CD14-positive monocyte (primary cell): ENCODE data around the gene TNFRSF1A. TPM values are rescaled to one million over a fixed set of nuclear protein-coding genes. Genes with fewer than 3 reads are reported as not detected.

Experiments
- DNase-seq, 3 donors: peaks; one replicate each; pipeline ENCODE4 v3.0.0-alpha.2; 2011 to 2022
- H2AFZ ChIP-seq: 2 replicates; pipeline ENCODE4 v1.6.0; 2012; ENCODE audit warnings: mild to moderate bottlenecking, low read depth, low read length, inconsistent platforms; ENCODE audit not compliant: insufficient read depth, poor library complexity, severe bottlenecking
- H3K27ac ChIP-seq, 2 donors: 1 replicate in 1 of 2; 2 replicates in 1 of 2; pipeline ENCODE4 v1.5.1; 2012 to 2013; ENCODE audit warnings: low read length in 2 of 2, control low read depth in 1 of 2, inconsistent platforms in 1 of 2, low read depth in 1 of 2, mild to moderate bottlenecking in 1 of 2
- H3K27me3 ChIP-seq, 2 donors: one replicate each; pipeline versions ENCODE4 v1.6.0 to v1.6.1; 2011 to 2013; ENCODE audit warnings: low read length in 2 of 2; ENCODE audit not compliant: control insufficient read depth in 2 of 2, insufficient read depth in 2 of 2
- H3K36me3 ChIP-seq, 2 donors: replicated peaks in 1 of 2; 1 replicate in 1 of 2; 2 replicates in 1 of 2; pipeline versions ENCODE4 v1.5.1 to v1.6.1; 2012 to 2013; ENCODE audit warnings: low read length in 2 of 2, control low read depth in 1 of 2, inconsistent platforms in 1 of 2, mild to moderate bottlenecking in 1 of 2; ENCODE audit not compliant: insufficient read depth in 2 of 2, control insufficient read depth in 1 of 2
- H3K4me1 ChIP-seq, 2 donors: 1 replicate in 1 of 2; 2 replicates in 1 of 2; pipeline versions ENCODE4 v1.5.1 to v1.6.1; 2012 to 2013; ENCODE audit warnings: low read length in 2 of 2, control low read depth in 1 of 2, inconsistent platforms in 1 of 2, mild to moderate bottlenecking in 1 of 2, moderate library complexity in 1 of 2; ENCODE audit not compliant: insufficient read depth in 2 of 2, control insufficient read depth in 1 of 2
- H3K4me2 ChIP-seq: replicated peaks from 2 replicates; pipeline ENCODE3; 2012; ENCODE audit warnings: low read length, moderate library complexity, mild to moderate bottlenecking; ENCODE audit not compliant: poor library complexity, severe bottlenecking; ENCODE audit errors: extremely low read depth
- H3K4me3 ChIP-seq, 3 experiments: fragments of 200-600 bp in 1 of 3; sonication (generic) in 1 of 3; replicated peaks in 1 of 3; 1 replicate in 2 of 3; 2 replicates in 1 of 3; pipeline ENCODE4 v1.5.1; 2011 to 2013; ENCODE audit warnings: low read length in 3 of 3, mild to moderate bottlenecking in 3 of 3, control low read depth in 2 of 3, low read depth in 2 of 3, inconsistent platforms in 1 of 3, moderate library complexity in 1 of 3
- H3K79me2 ChIP-seq: 2 replicates; pipeline ENCODE4 v1.6.0; 2012; ENCODE audit warnings: mild to moderate bottlenecking, control low read depth, inconsistent platforms, low read length, moderate library complexity; ENCODE audit not compliant: insufficient read depth
- H3K9ac ChIP-seq: 2 replicates; pipeline ENCODE4 v1.6.0; 2017; ENCODE audit warnings: low read length, mild to moderate bottlenecking; ENCODE audit not compliant: insufficient read depth, poor library complexity, severe bottlenecking
- H3K9me3 ChIP-seq, 2 donors: replicated peaks in 1 of 2; 1 replicate in 1 of 2; 2 replicates in 1 of 2; pipeline versions ENCODE4 v1.5.1 to v1.6.1; 2012 to 2013; ENCODE audit warnings: low read length in 2 of 2, control low read depth in 1 of 2; ENCODE audit not compliant: control insufficient read depth in 1 of 2, insufficient read depth in 1 of 2
- H4K20me1 ChIP-seq: 2 replicates; pipeline ENCODE4 v1.6.0; 2012; ENCODE audit warnings: mild to moderate bottlenecking, low read length, control low read depth, moderate library complexity; ENCODE audit not compliant: insufficient read depth
- H3K27ac Mint-ChIP-seq, 7 donors: one replicate each; pipeline ENCODE4 v1.8.0; 2020; ENCODE audit warnings: mild to moderate bottlenecking in 7 of 7, mixed read lengths in 7 of 7, moderate library complexity in 6 of 7, inconsistent platforms in 2 of 7
- H3K27me3 Mint-ChIP-seq, 3 donors: one replicate each; pipeline ENCODE4 v1.8.0; 2021 to 2022; ENCODE audit warnings: low read depth in 3 of 3, mild to moderate bottlenecking in 3 of 3, mixed read lengths in 3 of 3, moderate library complexity in 3 of 3, inconsistent platforms in 1 of 3
- H3K36me3 Mint-ChIP-seq, 2 donors: one replicate each; pipeline ENCODE4 v1.8.0; 2020; ENCODE audit warnings: mixed read lengths in 2 of 2, inconsistent platforms in 1 of 2, mild to moderate bottlenecking in 1 of 2
- H3K4me1 Mint-ChIP-seq: one replicate; pipeline ENCODE4 v1.8.0; 2020; ENCODE audit warnings: mild to moderate bottlenecking, mixed read lengths
- H3K4me3 Mint-ChIP-seq, 2 donors: one replicate each; pipeline ENCODE4 v1.8.0; 2020; ENCODE audit warnings: mild to moderate bottlenecking in 2 of 2, mixed read lengths in 2 of 2, moderate library complexity in 1 of 2
- H3K9me3 Mint-ChIP-seq, 7 donors: one replicate each; pipeline ENCODE4 v1.8.0; 2020 to 2022; ENCODE audit warnings: mixed read lengths in 7 of 7, mild to moderate bottlenecking in 6 of 7, moderate library complexity in 6 of 7, inconsistent platforms in 2 of 7
- CTCF ChIP-seq: fragments of 200-600 bp; IDR thresholded peaks from one replicate; pipeline ENCODE4 v1.8.0; 2022; ENCODE audit warnings: antibody characterized with exemption, mild to moderate bottlenecking
- WGBS: methylation state at CpG from one replicate; pipeline ENCODE4 v1.1.5; 2013; ENCODE audit warnings: missing lambda C conversion rate; ENCODE audit not compliant: insufficient coverage; 5-methylcytosine and 5-hydroxymethylcytosine counted together
- intact Hi-C, 2 donors: fragments of 100-400 bp; cut with micrococcal nuclease; formaldehyde crosslinking; loops; one replicate each; pipeline versions ENCODE4 v1.15.0 to v1.15.1; 2023
- polyA plus RNA-seq, 3 donors: library from polyadenylated mRNA; depleted of rRNA in 1 of 3; unstranded in 2 of 3; stranded (reverse) in 1 of 3; fragments of 300-500 nt in 2 of 3; fragments of >200 nt in 1 of 3; fragmentation: Illumina TruSeq in 2 of 3; gene quantifications; 1 replicate in 2 of 3; 2 replicates in 1 of 3; pipeline ENCODE4 v1.2.3, GENCODE V29; 2012 to 2021

TNFRSF1A gene
- polyA plus RNA-seq, 3 donors = 108 to 157 (median 152) TPM

- Mint-ChIP-seq H3K4me1 (peaks cover 2% of the 10 kb centered on the region), H3K4me3 (no peak overlapping the region), H3K36me3 (no peaks in the 10 kb centered on the region), H3K27ac (no peak overlapping the region), H3K27me3 (peaks cover 3 to 5% (median 5%) of the 10 kb centered on the region in 3 donors), H3K9me3 (peaks cover 0 to 2% (median 0%) of the 10 kb centered on the region in 7 donors)
- Histone ChIP-seq H3K36me3 (no peaks in the 10 kb centered on the region), H4K20me1 (no peaks in the 10 kb centered on the region), H3K4me1 (peaks cover 0 to under 1% of the 10 kb centered on the region in 2 donors), H3K9me3 (no peaks in the 10 kb centered on the region), H3K4me3 (no peak overlapping the region), H3K9ac (no peak overlapping the region), H3K4me2 (no peak overlapping the region), H3K27me3 (no peaks in the 10 kb centered on the region), H2AFZ (no peak overlapping the region), H3K79me2 (no peaks in the 10 kb centered on the region), H3K27ac (no peak overlapping the region)
- 100% methylated on average over 2 of the region's 7 CpGs for WGBS
- no peak for TF ChIP-seq CTCF
- intact Hi-C loops = no loop called here
- DNase-seq = no peak
Observed at GRCh38 chr12:6301721-6302120, 40.2 kb downstream of the TNFRSF1A start.

GRCh38 chr12:6297170-6297569, 44.7 kb downstream of the TNFRSF1A start:
- Histone ChIP-seq H3K79me2 (no peaks in the 10 kb centered on the region), H3K4me3 (no peak overlapping the region), H3K9me3 (no peaks in the 10 kb centered on the region), H3K4me2 (no peak overlapping the region), H4K20me1 (no peaks in the 10 kb centered on the region), H2AFZ (no peak overlapping the region), H3K36me3 (no peaks in the 10 kb centered on the region), H3K9ac (no peak overlapping the region), H3K4me1 (no peaks in the 10 kb centered on the region), H3K27me3 (no peaks in the 10 kb centered on the region), H3K27ac (no peak overlapping the region)
- WGBS = no CpG with 5 or more reads among the region's 10 CpGs
- Mint-ChIP-seq H3K27ac (no peak overlapping the region), H3K4me3 (no peak overlapping the region), H3K36me3 (no peaks in the 10 kb centered on the region), H3K27me3 (peaks cover 0 to 6% (median 3%) of the 10 kb centered on the region in 3 donors), H3K4me1 (peaks cover 13% of the 10 kb centered on the region), H3K9me3 (no peaks in the 10 kb centered on the region)
- no peak for TF ChIP-seq CTCF
- intact Hi-C loops = no loop called here
- no peak for DNase-seq
